ENCODE measurements around the gene TOMM6.

Gene TOMM6

GRCh38 chr6:41824571-41825569 is 37.4 kb downstream of the TOMM6 start:
- DNase-seq (ENCODE audit: low spot score): no peak

- DNase-seq (ENCODE audit: low spot score): no peak
Measured at GRCh38 chr6:41826343-41827022, 39.0 kb downstream of the TOMM6 start.

- DNase-seq (ENCODE audit: low spot score): no peak
Measured at GRCh38 chr6:41832263-41832662, 44.8 kb downstream of the TOMM6 start.

GRCh38 chr6:41836022-41836659 is 48.6 kb downstream of the TOMM6 start:
- DNase-seq (ENCODE audit: low spot score): no peak

DNA sequence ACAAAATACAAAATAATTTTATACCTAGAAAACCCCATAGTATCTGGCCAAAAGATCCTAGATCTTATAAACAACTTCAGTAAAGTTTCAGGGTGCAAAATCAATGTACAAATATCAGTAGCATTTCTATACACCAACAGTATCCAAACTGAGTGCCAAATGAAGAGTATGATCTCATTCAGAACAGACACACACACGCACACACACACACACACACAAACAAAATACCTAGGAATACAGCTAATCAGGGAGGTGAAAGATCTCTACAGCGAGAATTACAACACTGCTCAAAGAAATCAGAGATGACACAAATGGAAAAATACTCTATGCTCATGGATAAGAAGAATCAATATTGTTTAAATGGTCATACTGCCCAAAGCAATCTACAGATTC is 49.2 kb downstream of the TOMM6 start:
- no peak for DNase-seq (ENCODE audit: low spot score)

All from GM03348 (cell line).